GM19099 (cell line): ENCODE results near the gene PALS2.

Experiments
- POLR2A ChIP-seq: IDR thresholded peaks from 3 replicates; pipeline ENCODE4 v1.6.1; 2011; ENCODE audit warnings: low read depth; ENCODE audit not compliant: insufficient read length; ENCODE audit errors: extremely low read depth

PALS2 gene

DNA sequence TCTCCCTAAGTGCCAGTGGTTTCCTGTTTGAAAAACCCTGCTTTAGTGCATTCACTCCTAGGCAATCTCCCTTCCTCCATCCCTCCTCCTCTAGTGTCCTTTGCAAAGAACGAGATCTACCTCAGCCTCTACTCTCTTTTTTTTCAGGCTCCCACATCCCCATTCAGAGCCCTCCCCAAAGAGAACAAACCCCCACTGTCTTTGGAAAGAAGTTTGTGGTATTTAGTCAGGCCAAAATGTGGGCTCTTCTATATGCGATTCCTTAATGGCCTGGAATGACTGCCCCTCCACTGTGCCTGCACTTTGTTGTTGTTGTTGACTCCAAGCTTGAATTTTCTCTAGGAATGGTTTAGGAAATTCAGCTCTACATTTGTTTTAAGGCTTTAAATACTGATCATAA is 36.3 kb downstream of the PALS2 start:
- TF ChIP-seq POLR2A: no peak

- TF ChIP-seq POLR2A: no peak
Measured at GRCh38 chr7:24611130-24611529, 37.9 kb downstream of the PALS2 start.

GRCh38 chr7:24617957-24618616 is 44.8 kb downstream of the PALS2 start:
- TF ChIP-seq POLR2A: no peak

GRCh38 chr7:24619978-24620377 is 46.7 kb downstream of the PALS2 start:
- no peak for TF ChIP-seq POLR2A

- TF ChIP-seq POLR2A: no peak
Measured at GRCh38 chr7:24622646-24623182, 49.5 kb downstream of the PALS2 start.
